Loucy (cell line): Measurements from ENCODE around the gene PAX5.

ENCODE experiments used
- H2AFZ ChIP-seq: fragments of 200-600 bp; sonication (generic); 2 replicates; pipeline ENCODE4 v1.6.0; 2016; ENCODE audit warnings: antibody characterized with exemption, mild to moderate bottlenecking, low read length, moderate library complexity
- H3F3A ChIP-seq: fragments of 200-600 bp; 2 replicates; pipeline ENCODE4 v1.6.0; 2016; ENCODE audit warnings: antibody characterized with exemption, low read depth, mild to moderate bottlenecking
- H3K27me3 ChIP-seq: fragments of 200-600 bp; sonication (generic); 2 replicates; pipeline ENCODE4 v1.6.1; 2014; ENCODE audit warnings: low read length, mild to moderate bottlenecking; ENCODE audit not compliant: insufficient read depth, poor library complexity, severe bottlenecking
- H3K36me3 ChIP-seq: fragments of 200-600 bp; sonication (generic); 2 replicates; pipeline ENCODE4 v1.6.1; 2016; ENCODE audit warnings: low read length; ENCODE audit not compliant: insufficient read depth
- H3K4me1 ChIP-seq: fragments of 200-600 bp; sonication (generic); 2 replicates; pipeline ENCODE4 v1.5.1; 2014; ENCODE audit warnings: low read length, mild to moderate bottlenecking; ENCODE audit not compliant: insufficient read depth, poor library complexity, severe bottlenecking
- H3K4me2 ChIP-seq: fragments of 200-600 bp; sonication (generic); 2 replicates; pipeline ENCODE4 v1.6.0; 2014; ENCODE audit warnings: antibody characterized with exemption, low read length, low read depth, mild to moderate bottlenecking; ENCODE audit not compliant: poor library complexity, severe bottlenecking
- H3K4me3 ChIP-seq: fragments of 200-600 bp; sonication (generic); 2 replicates; pipeline ENCODE4 v1.5.1; 2014; ENCODE audit warnings: low read length, mild to moderate bottlenecking, mixed read lengths; ENCODE audit not compliant: poor library complexity, severe bottlenecking
- H3K79me2 ChIP-seq: fragments of 200-600 bp; sonication (generic); 2 replicates; pipeline ENCODE4 v1.6.1; 2014; ENCODE audit warnings: low read length; ENCODE audit not compliant: insufficient read depth
- H3K9ac ChIP-seq: fragments of 200-600 bp; sonication (generic); 2 replicates; pipeline ENCODE4 v1.6.0; 2014; ENCODE audit warnings: mild to moderate bottlenecking, low read depth, low read length, moderate library complexity; ENCODE audit not compliant: poor library complexity, severe bottlenecking
- H3K9me2 ChIP-seq: fragments of 200-600 bp; sonication (generic); replicated peaks from 2 replicates; pipeline ENCODE4 v1.6.1; 2016; ENCODE audit warnings: low read depth, low read length, mixed read lengths
- H3K9me3 ChIP-seq: fragments of 200-600 bp; sonication (generic); 2 replicates; pipeline ENCODE4 v1.6.1; 2014; ENCODE audit warnings: mild to moderate bottlenecking, antibody characterized with exemption, low read length, low read depth; ENCODE audit not compliant: insufficient read depth
- H4K20me1 ChIP-seq: fragments of 200-600 bp; sonication (generic); 2 replicates; pipeline ENCODE4 v1.6.0; 2014; ENCODE audit warnings: antibody characterized with exemption, low read length, mild to moderate bottlenecking; ENCODE audit not compliant: insufficient read depth, poor library complexity, severe bottlenecking
- CTCF ChIP-seq: fragments of 200-600 bp; sonication (generic); conservative IDR thresholded peaks from 2 replicates; pipeline ENCODE4 v1.5.1; 2014; ENCODE audit warnings: mild to moderate bottlenecking, antibody characterized with exemption, low read length
- EZH2phosphoT487 ChIP-seq: fragments of 200-600 bp; IDR thresholded peaks from 2 replicates; pipeline ENCODE4 v1.6.1; 2018; ENCODE audit warnings: antibody characterized with exemption, mild to moderate bottlenecking, moderate library complexity, borderline replicate concordance

The PAX5 gene

GRCh38 chr9:36945999-36946398, 88.1 kb downstream of the PAX5 start:
- H3K4me1 ChIP-seq, result no peaks in the 10 kb centered on the region
- no peak overlapping the region for H3K9ac ChIP-seq
- no peaks in the 10 kb centered on the region for H3K79me2 ChIP-seq
- H3F3A ChIP-seq, result no peaks in the 10 kb centered on the region
- no peaks in the 10 kb centered on the region for H3K27me3 ChIP-seq
- H3K4me3 ChIP-seq, result no peak overlapping the region
- no peaks in the 10 kb centered on the region for H3K36me3 ChIP-seq
- H2AFZ ChIP-seq, result no peak overlapping the region
- no peaks in the 10 kb centered on the region for H3K9me3 ChIP-seq
- H3K4me2 ChIP-seq, result no peak overlapping the region
- H4K20me1 ChIP-seq, result no peaks in the 10 kb centered on the region
- TF ChIP-seq CTCF (no peak), EZH2phosphoT487 (no peak)
- no peaks in the 10 kb centered on the region for H3K9me2 ChIP-seq

- Histone ChIP-seq H3K9me2 (no peaks in the 10 kb centered on the region), H2AFZ (no peak overlapping the region), H4K20me1 (no peaks in the 10 kb centered on the region), H3K27me3 (no peaks in the 10 kb centered on the region), H3K4me2 (no peak overlapping the region), H3F3A (no peaks in the 10 kb centered on the region), H3K4me1 (no peaks in the 10 kb centered on the region), H3K36me3 (no peaks in the 10 kb centered on the region), H3K4me3 (no peak overlapping the region), H3K79me2 (no peaks in the 10 kb centered on the region), H3K9ac (no peak overlapping the region), H3K9me3 (no peaks in the 10 kb centered on the region)
- TF ChIP-seq CTCF (no peak), EZH2phosphoT487 (no peak)
Observed at GRCh38 chr9:36942891-36943290, 91.2 kb downstream of the PAX5 start.

- Histone ChIP-seq H3F3A (no peaks in the 10 kb centered on the region), H3K9me3 (no peaks in the 10 kb centered on the region), H3K79me2 (no peaks in the 10 kb centered on the region)
Observed at GRCh38 chr9:36941441-36941840, 92.6 kb downstream of the PAX5 start.

More at GRCh38 chr9:36941441-36941840, 92.6 kb downstream of the PAX5 start:
- no peak overlapping the region for H3K4me3 ChIP-seq
- H4K20me1 ChIP-seq, result no peaks in the 10 kb centered on the region
- no peaks in the 10 kb centered on the region for H3K4me1 ChIP-seq
- no peaks in the 10 kb centered on the region for H3K36me3 ChIP-seq
- H3K9me2 ChIP-seq, result no peaks in the 10 kb centered on the region
- H2AFZ ChIP-seq, result no peak overlapping the region
- no peak overlapping the region for H3K4me2 ChIP-seq
- TF ChIP-seq EZH2phosphoT487 (no peak), CTCF (no peak)
- H3K9ac ChIP-seq, result no peak overlapping the region
- H3K27me3 ChIP-seq, result no peaks in the 10 kb centered on the region
